HG02943 (cell line): ENCODE data around the gene C14orf93.

Source experiments
- ATAC-seq: cut with Tn5 transposase; IDR thresholded peaks from one replicate; pipeline ENCODE4 v1.9.1; 2021; ENCODE audit warnings: mild to moderate bottlenecking, low read depth, moderate library complexity; ENCODE audit not compliant: unreplicated experiment

C14orf93 gene

GRCh38 chr14:22997676-22998323 is 12.1 kb downstream of the C14orf93 start:
- no peak for ATAC-seq

GRCh38 chr14:22996768-22997654 is 12.9 kb downstream of the C14orf93 start:
- no peak for ATAC-seq

- no peak for ATAC-seq
Measured at GRCh38 chr14:22995889-22996625, 13.9 kb downstream of the C14orf93 start.

- no peak for ATAC-seq
Measured at GRCh38 chr14:22994762-22995275, 15.1 kb downstream of the C14orf93 start.

- ATAC-seq = no peak
Measured at GRCh38 chr14:22993517-22993916, 16.4 kb downstream of the C14orf93 start.

- no peak for ATAC-seq
Measured at GRCh38 chr14:22991852-22992251, 18.1 kb downstream of the C14orf93 start.

- no peak for ATAC-seq
Measured at GRCh38 chr14:22987291-22987690, 22.7 kb downstream of the C14orf93 start.

GRCh38 chr14:22986508-22987054 is 23.4 kb downstream of the C14orf93 start:
- no peak for ATAC-seq

- no peak for ATAC-seq
Measured at GRCh38 chr14:22985894-22986507, 23.9 kb downstream of the C14orf93 start.

- ATAC-seq = no peak
Measured at GRCh38 chr14:22984959-22985658, 24.8 kb downstream of the C14orf93 start.

- no peak for ATAC-seq
Measured at GRCh38 chr14:22982477-22983245, 27.3 kb downstream of the C14orf93 start, which contains the start of gene AJUBA. Gene AJUBA (minus strand): TSS chr14:22982551. CDS start chr14:22982266, 285 bp downstream.

- no peak for ATAC-seq
Measured at GRCh38 chr14:22981876-22982476, 28.0 kb downstream of the C14orf93 start.

GRCh38 chr14:22981090-22981875 is 28.7 kb downstream of the C14orf93 start:
- no peak for ATAC-seq

GRCh38 chr14:22980672-22981089 is 29.3 kb downstream of the C14orf93 start:
- no peak for ATAC-seq

- no peak for ATAC-seq
Measured at GRCh38 chr14:22979748-22980392, 30.1 kb downstream of the C14orf93 start.

GRCh38 chr14:22978981-22979671 is 30.8 kb downstream of the C14orf93 start:
- no peak for ATAC-seq

GRCh38 chr14:22978487-22978837 is 31.5 kb downstream of the C14orf93 start:
- ATAC-seq = no peak
